Hepatocyte (in vitro differentiated cells): ENCODE data around the gene GART.

Experiments used
- EZH2 ChIP-seq: fragments of 200-600 bp; sonication (generic); IDR thresholded peaks from 2 replicates; pipeline ENCODE4 v1.6.1; 2016; ENCODE audit warnings: antibody characterized with exemption, mild to moderate bottlenecking, borderline replicate concordance
- EZH2phosphoT487 ChIP-seq: fragments of 200-600 bp; sonication (generic); IDR thresholded peaks from one replicate; pipeline ENCODE4 v1.6.1; 2018; ENCODE audit warnings: antibody characterized with exemption, mild to moderate bottlenecking, low read depth, moderate library complexity; ENCODE audit not compliant: unreplicated experiment, severe bottlenecking
- TF ChIP-seq, protein P1 (sequence below): fragments of 200-600 bp; sonication (generic); IDR thresholded peaks from 2 replicates; pipeline ENCODE4 v1.5.1; 2016; ENCODE audit warnings: antibody characterized with exemption, mild to moderate bottlenecking; ENCODE audit not compliant: poor library complexity

GRCh38 chr21:33561373-33561772 is 19.5 kb upstream of the GART start:
- TF ChIP-seq, protein P1, sequence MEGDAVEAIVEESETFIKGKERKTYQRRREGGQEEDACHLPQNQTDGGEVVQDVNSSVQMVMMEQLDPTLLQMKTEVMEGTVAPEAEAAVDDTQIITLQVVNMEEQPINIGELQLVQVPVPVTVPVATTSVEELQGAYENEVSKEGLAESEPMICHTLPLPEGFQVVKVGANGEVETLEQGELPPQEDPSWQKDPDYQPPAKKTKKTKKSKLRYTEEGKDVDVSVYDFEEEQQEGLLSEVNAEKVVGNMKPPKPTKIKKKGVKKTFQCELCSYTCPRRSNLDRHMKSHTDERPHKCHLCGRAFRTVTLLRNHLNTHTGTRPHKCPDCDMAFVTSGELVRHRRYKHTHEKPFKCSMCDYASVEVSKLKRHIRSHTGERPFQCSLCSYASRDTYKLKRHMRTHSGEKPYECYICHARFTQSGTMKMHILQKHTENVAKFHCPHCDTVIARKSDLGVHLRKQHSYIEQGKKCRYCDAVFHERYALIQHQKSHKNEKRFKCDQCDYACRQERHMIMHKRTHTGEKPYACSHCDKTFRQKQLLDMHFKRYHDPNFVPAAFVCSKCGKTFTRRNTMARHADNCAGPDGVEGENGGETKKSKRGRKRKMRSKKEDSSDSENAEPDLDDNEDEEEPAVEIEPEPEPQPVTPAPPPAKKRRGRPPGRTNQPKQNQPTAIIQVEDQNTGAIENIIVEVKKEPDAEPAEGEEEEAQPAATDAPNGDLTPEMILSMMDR: no peak
- no peak for TF ChIP-seq EZH2
- TF ChIP-seq EZH2phosphoT487: no peak
